KMS-11 (cell line): Measurements from ENCODE around the gene AP1M2.

Experiments
- H2AFZ ChIP-seq: fragments of 200-600 bp; sonication (generic); 2 replicates; pipeline ENCODE4 v1.6.1; 2016; ENCODE audit warnings: antibody characterized with exemption, mixed run types, low read depth
- H3K27ac ChIP-seq: fragments of 200-600 bp; sonication (generic); 2 replicates; pipeline ENCODE4 v1.6.1; 2016; ENCODE audit warnings: mild to moderate bottlenecking, mixed run types
- H3K27me3 ChIP-seq: fragments of 200-600 bp; sonication (generic); 2 replicates; pipeline ENCODE4 v1.6.1; 2017; ENCODE audit warnings: mild to moderate bottlenecking, low read depth, mixed run types, moderate library complexity; ENCODE audit not compliant: insufficient read depth
- H3K36me3 ChIP-seq: fragments of 200-600 bp; sonication (generic); 2 replicates; pipeline ENCODE4 v1.6.1; 2017; ENCODE audit warnings: mild to moderate bottlenecking, mixed run types; ENCODE audit not compliant: insufficient read depth
- H3K4me1 ChIP-seq: fragments of 200-600 bp; sonication (generic); 2 replicates; pipeline ENCODE4 v1.6.1; 2016; ENCODE audit warnings: mild to moderate bottlenecking, low read depth, mixed run types; ENCODE audit not compliant: poor library complexity, severe bottlenecking
- H3K4me2 ChIP-seq: fragments of 200-600 bp; sonication (generic); 2 replicates; pipeline ENCODE4 v1.7.0; 2016; ENCODE audit warnings: mild to moderate bottlenecking, mixed run types
- H3K4me3 ChIP-seq: fragments of 200-600 bp; sonication (generic); IDR thresholded peaks from 2 replicates; pipeline ENCODE4 v1.6.1; 2017; ENCODE audit warnings: low read depth, low read length, mixed read lengths; ENCODE audit not compliant: insufficient read depth
- H3K79me2 ChIP-seq: fragments of 200-600 bp; sonication (generic); 2 replicates; pipeline ENCODE4 v1.6.1; 2016; ENCODE audit warnings: low read depth, mixed run types; ENCODE audit not compliant: insufficient read depth
- H3K9ac ChIP-seq: fragments of 200-600 bp; sonication (generic); 2 replicates; pipeline ENCODE4 v1.6.1; 2016; ENCODE audit warnings: mild to moderate bottlenecking, mixed run types
- H4K20me1 ChIP-seq: fragments of 200-600 bp; sonication (generic); 2 replicates; pipeline ENCODE4 v1.6.1; 2016; ENCODE audit warnings: mild to moderate bottlenecking, mixed run types; ENCODE audit not compliant: insufficient read depth
- TF ChIP-seq, protein P1 (sequence below): fragments of 200-600 bp; sonication (generic); conservative IDR thresholded peaks from 2 replicates; pipeline ENCODE4 v1.6.1; 2017; ENCODE audit warnings: low read depth, mild to moderate bottlenecking, antibody characterized with exemption, low read length, moderate library complexity, mixed read lengths

Gene AP1M2

GRCh38 chr19:10600149-10600548 is 13.0 kb upstream of the AP1M2 start:
- Histone ChIP-seq H3K4me2 (no peak overlapping the region), H4K20me1 (no peaks in the 10 kb centered on the region), H3K27me3 (peaks cover 14% of the 10 kb centered on the region; the same call in 1 of the 2 replicates), H3K36me3 (no peaks in the 10 kb centered on the region), H3K9ac (no peak overlapping the region), H3K4me3 (no peak overlapping the region), H3K27ac (no peak overlapping the region), H3K79me2 (no peaks in the 10 kb centered on the region), H2AFZ (no peak overlapping the region), H3K4me1 (peaks cover 7% of the 10 kb centered on the region)
- TF ChIP-seq, protein P1, sequence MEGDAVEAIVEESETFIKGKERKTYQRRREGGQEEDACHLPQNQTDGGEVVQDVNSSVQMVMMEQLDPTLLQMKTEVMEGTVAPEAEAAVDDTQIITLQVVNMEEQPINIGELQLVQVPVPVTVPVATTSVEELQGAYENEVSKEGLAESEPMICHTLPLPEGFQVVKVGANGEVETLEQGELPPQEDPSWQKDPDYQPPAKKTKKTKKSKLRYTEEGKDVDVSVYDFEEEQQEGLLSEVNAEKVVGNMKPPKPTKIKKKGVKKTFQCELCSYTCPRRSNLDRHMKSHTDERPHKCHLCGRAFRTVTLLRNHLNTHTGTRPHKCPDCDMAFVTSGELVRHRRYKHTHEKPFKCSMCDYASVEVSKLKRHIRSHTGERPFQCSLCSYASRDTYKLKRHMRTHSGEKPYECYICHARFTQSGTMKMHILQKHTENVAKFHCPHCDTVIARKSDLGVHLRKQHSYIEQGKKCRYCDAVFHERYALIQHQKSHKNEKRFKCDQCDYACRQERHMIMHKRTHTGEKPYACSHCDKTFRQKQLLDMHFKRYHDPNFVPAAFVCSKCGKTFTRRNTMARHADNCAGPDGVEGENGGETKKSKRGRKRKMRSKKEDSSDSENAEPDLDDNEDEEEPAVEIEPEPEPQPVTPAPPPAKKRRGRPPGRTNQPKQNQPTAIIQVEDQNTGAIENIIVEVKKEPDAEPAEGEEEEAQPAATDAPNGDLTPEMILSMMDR = no peak

- Histone ChIP-seq H3K4me1 (peaks cover 22% of the 10 kb centered on the region), H3K79me2 (no peaks in the 10 kb centered on the region), H3K27me3 (no peaks in the 10 kb centered on the region), H3K27ac (no peak overlapping the region), H4K20me1 (no peaks in the 10 kb centered on the region), H3K9ac (no peak overlapping the region), H3K4me2 (no peak overlapping the region; the same call in 1 of the 2 replicates), H3K4me3 (no peak overlapping the region), H3K36me3 (no peaks in the 10 kb centered on the region), H2AFZ (peak overlapping the region; percentile 26; the same call in 1 of the 2 replicates)
- TF ChIP-seq, protein P1 = no peak
Measured at GRCh38 chr19:10593820-10594637, 6.9 kb upstream of the AP1M2 start.

GRCh38 chr19:10593148-10593547 is 6.0 kb upstream of the AP1M2 start:
- TF ChIP-seq, protein P1 = no peak
- Histone ChIP-seq H3K79me2 (no peaks in the 10 kb centered on the region), H3K27me3 (no peaks in the 10 kb centered on the region), H3K9ac (no peak overlapping the region), H3K36me3 (no peaks in the 10 kb centered on the region), H4K20me1 (no peaks in the 10 kb centered on the region), H3K4me1 (peaks cover 22% of the 10 kb centered on the region), H3K4me2 (no peak overlapping the region; the same call in 1 of the 2 replicates), H3K27ac (no peak overlapping the region), H3K4me3 (no peak overlapping the region), H2AFZ (no peak overlapping the region)

- peaks cover 21% of the 10 kb centered on the region for H3K27me3 ChIP-seq
- TF ChIP-seq, protein P1 = no peak
- H3K79me2 ChIP-seq = no peaks in the 10 kb centered on the region
- H3K27ac ChIP-seq = no peak overlapping the region
- no peaks in the 10 kb centered on the region for H4K20me1 ChIP-seq
- no peak overlapping the region for H3K4me2 ChIP-seq
- H3K4me3 ChIP-seq = no peak overlapping the region
- no peaks in the 10 kb centered on the region for H3K36me3 ChIP-seq
- H3K9ac ChIP-seq = no peak overlapping the region
- no peaks in the 10 kb centered on the region for H3K4me1 ChIP-seq
- no peak overlapping the region for H2AFZ ChIP-seq
Measured at GRCh38 chr19:10587839-10588150, 683 bp upstream of the AP1M2 start.
